ENCODE data around the gene STX1A.
"Not testable (repeated sequence)": the region's sequence is repeated elsewhere in the genome, so short reads cannot be mapped to it uniquely, and the experiment has no call there.

The STX1A gene

GRCh38 chr7:73698410-73698809 lies 21.1 kb downstream of the STX1A start:
- no peak for ATAC-seq (ENCODE audit: low read depth)
- H3K36me3 Mint-ChIP-seq = peaks cover 29% of the 10 kb centered on the region
- H3K4me1 Mint-ChIP-seq = peaks cover 3% of the 10 kb centered on the region
- H3K27me3 Mint-ChIP-seq = no peaks in the 10 kb centered on the region
- no peaks in the 10 kb centered on the region for H3K9me3 Mint-ChIP-seq
- no peak overlapping the region for H3K27ac Mint-ChIP-seq
- H3K4me3 Mint-ChIP-seq = no peak overlapping the region
- no peak for DNase-seq (ENCODE audit: low spot score in 2 of 2)

GRCh38 chr7:73696372-73696771 lies 23.1 kb downstream of the STX1A start:
- Mint-ChIP-seq H3K27ac (no peak overlapping the region), H3K4me1 (no peaks in the 10 kb centered on the region), H3K36me3 (peaks cover 40% of the 10 kb centered on the region), H3K4me3 (no peak overlapping the region), H3K27me3 (no peaks in the 10 kb centered on the region), H3K9me3 (no peaks in the 10 kb centered on the region)
- ATAC-seq (ENCODE audit: low read depth) = no peak
- DNase-seq (ENCODE audit: low spot score in 2 of 2) = no peak

- peaks cover 11% of the 10 kb centered on the region for H3K4me1 Mint-ChIP-seq
- peaks cover 41% of the 10 kb centered on the region for H3K36me3 Mint-ChIP-seq
- ATAC-seq (ENCODE audit: low read depth) (no peak), DNase-seq (ENCODE audit: low spot score in 2 of 2) (no peak)
- no peak overlapping the region for H3K4me3 Mint-ChIP-seq
- H3K27ac Mint-ChIP-seq = no peak overlapping the region
- H3K27me3 Mint-ChIP-seq = no peaks in the 10 kb centered on the region
- no peaks in the 10 kb centered on the region for H3K9me3 Mint-ChIP-seq
Observed at GRCh38 chr7:73690646-73691045, 28.8 kb downstream of the STX1A start.

- Mint-ChIP-seq H3K27me3 (no peaks in the 10 kb centered on the region), H3K9me3 (no peaks in the 10 kb centered on the region), H3K36me3 (peaks cover 30% of the 10 kb centered on the region), H3K27ac (no peak overlapping the region), H3K4me1 (peaks cover 14% of the 10 kb centered on the region), H3K4me3 (no peak overlapping the region)
- ATAC-seq (ENCODE audit: low read depth) (no peak), DNase-seq (ENCODE audit: low spot score in 2 of 2) (no peak)
Observed at GRCh38 chr7:73688288-73688687, 31.2 kb downstream of the STX1A start.

- Mint-ChIP-seq H3K4me3 (peak overlapping the region; percentile 24), H3K4me1 (peaks cover 25% of the 10 kb centered on the region), H3K27ac (no peak overlapping the region), H3K9me3 (no peaks in the 10 kb centered on the region), H3K27me3 (no peaks in the 10 kb centered on the region), H3K36me3 (peaks cover 19% of the 10 kb centered on the region)
- DNase-seq (ENCODE audit: low spot score in 2 of 2) (no peak), ATAC-seq (ENCODE audit: low read depth) (no peak)
Observed at GRCh38 chr7:73685311-73685710, 34.2 kb downstream of the STX1A start.

GRCh38 chr7:73683788-73684693 lies 35.4 kb downstream of the STX1A start:
- DNase-seq (ENCODE audit: low spot score in 2 of 2) = no peak
- peak overlapping the region; percentile 97 for H3K4me3 Mint-ChIP-seq
- no peaks in the 10 kb centered on the region for H3K9me3 Mint-ChIP-seq
- peaks cover 20% of the 10 kb centered on the region for H3K4me1 Mint-ChIP-seq
- H3K27me3 Mint-ChIP-seq = no peaks in the 10 kb centered on the region
- peak overlapping the region; percentile 98 for H3K27ac Mint-ChIP-seq
- H3K36me3 Mint-ChIP-seq = peaks cover 12% of the 10 kb centered on the region
- ATAC-seq (ENCODE audit: low read depth) = no peak

GRCh38 chr7:73683056-73683787 lies 36.2 kb downstream of the STX1A start, which contains the start of the genes BUD23 and DNAJC30:
BUD23 (plus strand) TSS chr7:73683597; CDS start chr7:73683626, 29 bp downstream.
DNAJC30 (minus strand) TSS chr7:73683453; CDS start chr7:73683423, 30 bp downstream.
- DNase-seq (ENCODE audit: low spot score in 2 of 2) = peak; percentile 79 to 87
- peaks cover 17% of the 10 kb centered on the region for H3K4me1 Mint-ChIP-seq
- no peaks in the 10 kb centered on the region for H3K27me3 Mint-ChIP-seq

GRCh38 chr7:73682745-73683055 lies 36.8 kb downstream of the STX1A start:
- Mint-ChIP-seq H3K4me1 (peaks cover 17% of the 10 kb centered on the region), H3K27me3 (no peaks in the 10 kb centered on the region), H3K27ac (peak overlapping the region; percentile 98), H3K9me3 (no peaks in the 10 kb centered on the region), H3K36me3 (peaks cover 15% of the 10 kb centered on the region), H3K4me3 (peak overlapping the region; percentile 97)
- no peak for ATAC-seq (ENCODE audit: low read depth)
- no peak for DNase-seq (ENCODE audit: low spot score in 2 of 2)

More at GRCh38 chr7:73683056-73683787, 36.2 kb downstream of the STX1A start, which contains the start of the genes BUD23 and DNAJC30:
- Mint-ChIP-seq H3K36me3 (peaks cover 10% of the 10 kb centered on the region), H3K4me3 (peak within 1 kb of the TSS; percentile 97), H3K27ac (peak within 1 kb of the TSS; percentile 98), H3K9me3 (no peaks in the 10 kb centered on the region)
- peak; percentile 93 for ATAC-seq (ENCODE audit: low read depth)

GRCh38 chr7:73681031-73681430 lies 38.4 kb downstream of the STX1A start:
- H3K9me3 Mint-ChIP-seq = no peaks in the 10 kb centered on the region
- peak overlapping the region; percentile 24 for H3K27ac Mint-ChIP-seq
- H3K4me1 Mint-ChIP-seq = peaks cover 17% of the 10 kb centered on the region
- H3K27me3 Mint-ChIP-seq = no peaks in the 10 kb centered on the region
- DNase-seq (ENCODE audit: low spot score in 2 of 2) (no peak), ATAC-seq (ENCODE audit: low read depth) (no peak)
- peak overlapping the region; percentile 97 for H3K4me3 Mint-ChIP-seq
- peaks cover 10% of the 10 kb centered on the region for H3K36me3 Mint-ChIP-seq

GRCh38 chr7:73680501-73680900 lies 39.0 kb downstream of the STX1A start:
- H3K4me3 Mint-ChIP-seq = no peak overlapping the region
- ATAC-seq (ENCODE audit: low read depth) (no peak), DNase-seq (ENCODE audit: low spot score in 2 of 2) (no peak)
- peaks cover 9% of the 10 kb centered on the region for H3K36me3 Mint-ChIP-seq
- no peak overlapping the region for H3K27ac Mint-ChIP-seq
- peaks cover 17% of the 10 kb centered on the region for H3K4me1 Mint-ChIP-seq
- H3K9me3 Mint-ChIP-seq = no peaks in the 10 kb centered on the region
- H3K27me3 Mint-ChIP-seq = no peaks in the 10 kb centered on the region

GRCh38 chr7:73679709-73680108 lies 39.8 kb downstream of the STX1A start:
- no peak for ATAC-seq (ENCODE audit: low read depth)
- Mint-ChIP-seq H3K4me1 (peaks cover 17% of the 10 kb centered on the region), H3K36me3 (peaks cover 9% of the 10 kb centered on the region), H3K27ac (no peak overlapping the region), H3K4me3 (no peak overlapping the region), H3K27me3 (no peaks in the 10 kb centered on the region), H3K9me3 (no peaks in the 10 kb centered on the region)
- DNase-seq (ENCODE audit: low spot score in 2 of 2) = no peak

GRCh38 chr7:73678862-73679261 lies 40.6 kb downstream of the STX1A start:
- DNase-seq (ENCODE audit: low spot score in 2 of 2) (no peak), ATAC-seq (ENCODE audit: low read depth) (no peak)
- Mint-ChIP-seq H3K27me3 (no peaks in the 10 kb centered on the region), H3K4me1 (peaks cover 14% of the 10 kb centered on the region), H3K36me3 (peaks cover 9% of the 10 kb centered on the region), H3K4me3 (no peak overlapping the region), H3K9me3 (no peaks in the 10 kb centered on the region), H3K27ac (no peak overlapping the region)

- not testable (repeated sequence) for H3K4me1 Mint-ChIP-seq; H3K27ac Mint-ChIP-seq; H3K9me3 Mint-ChIP-seq; H3K27me3 Mint-ChIP-seq; ATAC-seq (ENCODE audit: low read depth); H3K4me3 Mint-ChIP-seq; H3K36me3 Mint-ChIP-seq; DNase-seq (ENCODE audit: low spot score in 2 of 2)
Observed at GRCh38 chr7:73676062-73676461, 43.4 kb downstream of the STX1A start.

GRCh38 chr7:73674468-73675124 lies 44.9 kb downstream of the STX1A start:
- H3K36me3 Mint-ChIP-seq = peaks cover 9% of the 10 kb centered on the region
- ATAC-seq (ENCODE audit: low read depth) (no peak), DNase-seq (ENCODE audit: low spot score in 2 of 2) (no peak)
- H3K27ac Mint-ChIP-seq = no peak overlapping the region
- H3K27me3 Mint-ChIP-seq = peaks cover 7% of the 10 kb centered on the region
- no peak overlapping the region for H3K4me3 Mint-ChIP-seq
- no peaks in the 10 kb centered on the region for H3K9me3 Mint-ChIP-seq
- peaks cover 5% of the 10 kb centered on the region for H3K4me1 Mint-ChIP-seq
